SK-N-SH (cell line): ENCODE results near the gene LRRN4CL. TPM values are rescaled to one million over a fixed set of nuclear protein-coding genes. Genes with fewer than 3 reads are reported as not detected.
A peak's percentile ranks its signal among the peaks of the same experiment; 100 is the strongest.

Experiments
- CTCF ChIA-PET: fragments of 300-600, 350-600 bp; formaldehyde crosslinking; extraction: SDS; loops from one replicate; lab custom pipeline; 2021; lab: Yijun Ruan, JAX
- POLR2A ChIA-PET: fragments of 350-600 bp; sonication (Branson Sonifier 250); formaldehyde crosslinking; extraction: SDS; loops from one replicate; lab custom pipeline; 2020; ENCODE audit warnings: antibody characterized with exemption, inconsistent platforms; lab: Yijun Ruan, JAX
- DNase-seq: peaks from one replicate; pipeline ENCODE4 v3.0.0; 2012
- H2AFZ ChIP-seq: fragments of 200-600 bp; sonication (generic); 2 replicates; pipeline ENCODE4 v1.8.1; 2016; ENCODE audit warnings: antibody characterized with exemption, mild to moderate bottlenecking, low read depth
- H3F3A ChIP-seq: fragments of 200-600 bp; sonication (generic); replicated peaks from 2 replicates; pipeline ENCODE3; 2016; ENCODE audit warnings: antibody characterized with exemption, mild to moderate bottlenecking; ENCODE audit not compliant: insufficient read depth
- H3K27ac ChIP-seq, 2 experiments: fragments of 200-500 bp in 1 of 2; fragments of 200-600 bp in 1 of 2; sonication (Bioruptor generic) in 1 of 2; sonication (generic), shearing (Covaris generic) in 1 of 2; 2 replicates each; pipeline versions ENCODE4 v1.5.1 to v1.6.1; 2014 to 2016; ENCODE audit warnings: low read depth in 2 of 2, inconsistent platforms in 1 of 2, low read length in 1 of 2, mild to moderate bottlenecking in 1 of 2, mixed read lengths in 1 of 2
- H3K27me3 ChIP-seq: fragments of 200-600 bp; sonication (generic), shearing (Covaris generic); 2 replicates; pipeline ENCODE4 v1.6.1; 2016; ENCODE audit warnings: mixed run types; ENCODE audit not compliant: insufficient read depth
- H3K36me3 ChIP-seq, 2 experiments: fragments of 200-500 bp in 1 of 2; fragments of 200-600 bp in 1 of 2; sonication (Bioruptor generic) in 1 of 2; sonication (generic) in 1 of 2; replicated peaks in 1 of 2; 2 replicates each; pipeline versions ENCODE3 to v1.5.1; 2014 to 2016; ENCODE audit warnings: low read length in 1 of 2, mild to moderate bottlenecking in 1 of 2; ENCODE audit not compliant: insufficient read depth in 2 of 2, control insufficient read depth in 1 of 2
- H3K4me1 ChIP-seq, 2 experiments: fragments of 200-500 bp in 1 of 2; fragments of 200-600 bp in 1 of 2; sonication (Bioruptor generic) in 1 of 2; sonication (generic), shearing (Covaris generic) in 1 of 2; 2 replicates each; pipeline versions ENCODE4 v1.5.1 to v1.6.1; 2014 to 2016; ENCODE audit warnings: low read depth in 1 of 2, low read length in 1 of 2, mixed run types in 1 of 2; ENCODE audit not compliant: insufficient read depth in 2 of 2, control insufficient read depth in 1 of 2
- H3K4me2 ChIP-seq: fragments of 200-600 bp; sonication (generic), shearing (Covaris generic); 2 replicates; pipeline ENCODE4 v1.6.1; 2017; ENCODE audit warnings: mixed run types
- H3K4me3 ChIP-seq, 2 experiments: fragments of 200-500 bp in 1 of 2; fragments of 200-600 bp in 1 of 2; sonication (Bioruptor generic) in 1 of 2; sonication (generic), shearing (Covaris generic) in 1 of 2; 2 replicates each; pipeline versions ENCODE4 v1.5.1 to v1.8.1; 2014 to 2016; ENCODE audit warnings: low read depth in 2 of 2, inconsistent platforms in 1 of 2, low read length in 1 of 2, mild to moderate bottlenecking in 1 of 2, mixed read lengths in 1 of 2, moderate library complexity in 1 of 2
- H3K79me2 ChIP-seq: fragments of 200-600 bp; sonication (generic); 2 replicates; pipeline ENCODE4 v1.8.1; 2017; ENCODE audit warnings: mild to moderate bottlenecking; ENCODE audit not compliant: insufficient read depth
- H3K9ac ChIP-seq: fragments of 200-600 bp; sonication (generic); 2 replicates; pipeline ENCODE4 v1.6.1; 2017; ENCODE audit warnings: mixed run types
- H3K9me2 ChIP-seq: fragments of 200-600 bp; sonication (generic); 2 replicates; pipeline ENCODE4 v1.6.1; 2017; ENCODE audit warnings: mixed run types
- H3K9me3 ChIP-seq: fragments of 200-600 bp; sonication (generic); 2 replicates; pipeline ENCODE4 v1.6.1; 2017; ENCODE audit warnings: mixed run types, mild to moderate bottlenecking, moderate library complexity
- H4K20me1 ChIP-seq: fragments of 200-600 bp; sonication (generic); 2 replicates; pipeline ENCODE4 v1.6.1; 2017; ENCODE audit warnings: mild to moderate bottlenecking, mixed run types; ENCODE audit not compliant: insufficient read depth
- FOSL2 ChIP-seq: IDR thresholded peaks from 2 replicates; pipeline ENCODE4 v1.4.0; 2012; ENCODE audit warnings: low read depth, mild to moderate bottlenecking, moderate library complexity, borderline replicate concordance
- FOXJ3 ChIP-seq: sonication (generic); formaldehyde crosslinking; IDR thresholded peaks from 2 replicates; pipeline ENCODE4 v1.5.1; 2020; ENCODE audit warnings: mild to moderate bottlenecking, missing genetic modification reagents
- JUND ChIP-seq: IDR thresholded peaks from 2 replicates; pipeline ENCODE4 v1.4.0; 2012
- MAX ChIP-seq: IDR thresholded peaks from 2 replicates; pipeline ENCODE4 v1.4.0; 2012; ENCODE audit warnings: low read depth
- MXI1 ChIP-seq: IDR thresholded peaks from 2 replicates; pipeline ENCODE4 v1.6.1; 2012; ENCODE audit warnings: mild to moderate bottlenecking, low read depth, low read length, improper control_type of control experiment
- NFIC ChIP-seq: IDR thresholded peaks from 2 replicates; pipeline ENCODE4 v1.4.0; 2012; ENCODE audit warnings: borderline replicate concordance
- NRF1 ChIP-seq: IDR thresholded peaks from 2 replicates; pipeline ENCODE4 v1.6.1; 2012; ENCODE audit warnings: low read depth, mild to moderate bottlenecking, low read length
- RCOR1 ChIP-seq: fragments of 150-350 bp; IDR thresholded peaks from 2 replicates; pipeline ENCODE4 v1.6.1; 2017; ENCODE audit warnings: antibody characterized with exemption, low read length
- RXRA ChIP-seq: IDR thresholded peaks from 2 replicates; pipeline ENCODE4 v1.4.0; 2012; ENCODE audit warnings: low read depth, mild to moderate bottlenecking, borderline replicate concordance
- SIN3A ChIP-seq: IDR thresholded peaks from 2 replicates; pipeline ENCODE4 v1.6.1; 2012; ENCODE audit warnings: low read depth, mild to moderate bottlenecking, low read length, moderate library complexity, borderline replicate concordance
- SMC3 ChIP-seq: IDR thresholded peaks from 2 replicates; pipeline ENCODE4 v1.6.1; 2012; ENCODE audit warnings: low read depth, low read length, improper control_type of control experiment
- TAF1 ChIP-seq: IDR thresholded peaks from 2 replicates; pipeline ENCODE4 v1.6.1; 2012; ENCODE audit warnings: low read depth, mild to moderate bottlenecking, low read length, moderate library complexity, borderline replicate concordance
- TEAD4 ChIP-seq: IDR thresholded peaks from 2 replicates; pipeline ENCODE4 v1.4.0; 2012; ENCODE audit warnings: mild to moderate bottlenecking, borderline replicate concordance; ENCODE audit not compliant: insufficient read depth
- USF2 ChIP-seq: fragments of 150-350 bp; IDR thresholded peaks from 2 replicates; pipeline ENCODE4 v1.6.1; 2017; ENCODE audit warnings: antibody characterized with exemption, low read length, low read depth, borderline replicate concordance
- YY1 ChIP-seq: IDR thresholded peaks from 2 replicates; pipeline ENCODE4 v1.4.0; 2012; ENCODE audit warnings: low read depth, mild to moderate bottlenecking
- WGBS: methylation state at CpG from one replicate; pipeline ENCODE4 v1.1.6; 2017; ENCODE audit warnings: low lambda C conversion rate; 5-methylcytosine and 5-hydroxymethylcytosine counted together
- polyA plus RNA-seq, 3 experiments: library from polyadenylated mRNA; depleted of rRNA; stranded (reverse); fragments of >200 nt; gene quantifications; 2 replicates each; pipeline ENCODE4 v1.2.3, GENCODE V29; 2012
- TF ChIP-seq, protein P1 (sequence below): fragments of 150-350 bp; IDR thresholded peaks from 2 replicates; pipeline ENCODE4 v1.6.1; 2016; ENCODE audit warnings: mild to moderate bottlenecking, low read depth, low read length

Gene LRRN4CL
- polyA plus RNA-seq, 1 of the 3 experiments (the other 2 are of a cell fraction), result 0.08 TPM

- Histone ChIP-seq H3K79me2 (peaks cover 55% of the 10 kb centered on the region), H3F3A (peaks cover 38% of the 10 kb centered on the region), H3K4me1 (peaks cover 11 to 15% of the 10 kb centered on the region in 2 experiments; a peak in 3 of 4 replicates), H3K27ac (peak overlapping the region in 1 of 2 experiments; percentile 70; a peak in 2 of 4 replicates), H3K4me3 (peak overlapping the region; percentile 79 to 98), H3K4me2 (peak overlapping the region; percentile 96), H4K20me1 (no peaks in the 10 kb centered on the region)
- DNase-seq, result no peak
- TF ChIP-seq FOXJ3 (CRISPR knock-in tag) (no peak), TEAD4 (no peak), YY1 (no peak), USF2 (no peak), MXI1 (no peak), TAF1 (no peak), FOSL2 (no peak), JUND (no peak), RCOR1 (no peak), NRF1 (no peak)
- TF ChIP-seq, all 33 proteins: peak for 0
- 2% methylated on average over 8 of the region's 16 CpGs for WGBS
- Histone ChIP-seq H3K36me3 (peaks cover 19 to 26% of the 10 kb centered on the region in 2 experiments), H3K9me2 (no peaks in the 10 kb centered on the region), H2AFZ (peak overlapping the region; percentile 82; the same call in 1 of the 2 replicates), H3K9ac (peak overlapping the region; percentile 96), H3K27me3 (no peaks in the 10 kb centered on the region), H3K9me3 (no peaks in the 10 kb centered on the region)
- POLR2A ChIA-PET, result interaction anchor here (1.3 kb wide), 1 partner anchor 13 kb away, joined by 9 read pairs; the partner anchor contains the start of genes C11orf98 and CSKMT
- CTCF ChIA-PET, result interaction anchor here (3.3 to 3.7 kb wide), 2 partner anchors 14 to 16 kb away, joined by 14 to 31 read pairs; no protein-coding TSS in a partner anchor
Observed at GRCh38 chr11:62678433-62678769, 10.9 kb downstream of the LRRN4CL start.

GRCh38 chr11:62677714-62678113, 11.6 kb downstream of the LRRN4CL start:
- Histone ChIP-seq H3K4me2 (peak overlapping the region; percentile 96), H3K27me3 (no peaks in the 10 kb centered on the region), H3K27ac (peak overlapping the region in 1 of 2 experiments; percentile 70; a peak in 1 of 4 replicates), H3K4me1 (peaks cover 15 to 21% of the 10 kb centered on the region in 2 experiments; a peak in 3 of 4 replicates), H3K9me3 (no peaks in the 10 kb centered on the region), H3K4me3 (peak overlapping the region; percentile 79 to 98), H3F3A (peaks cover 43% of the 10 kb centered on the region), H3K79me2 (peaks cover 62% of the 10 kb centered on the region), H3K9me2 (no peaks in the 10 kb centered on the region), H3K9ac (peak overlapping the region; percentile 96), H3K36me3 (peaks cover 19 to 26% of the 10 kb centered on the region in 2 experiments), H4K20me1 (no peaks in the 10 kb centered on the region), H2AFZ (no peak overlapping the region)
- WGBS, result 74% methylated on average over 15 of the region's 15 CpGs
- ChIA-PET POLR2A (interaction anchor here (2.6 kb wide), 1 partner anchor 13 kb away, joined by 13 read pairs; the partner anchor contains the start of genes C11orf98 and CSKMT), CTCF (interaction anchor here (0.7 to 1.7 kb wide), 3 partner anchors 17 to 283 kb away, joined by 3 to 7 read pairs (median 6); no protein-coding TSS in a partner anchor)
- no peak for DNase-seq
- TF ChIP-seq RXRA, result no peak
- TF ChIP-seq SMC3, result no peak
- TF ChIP-seq, protein P1, sequence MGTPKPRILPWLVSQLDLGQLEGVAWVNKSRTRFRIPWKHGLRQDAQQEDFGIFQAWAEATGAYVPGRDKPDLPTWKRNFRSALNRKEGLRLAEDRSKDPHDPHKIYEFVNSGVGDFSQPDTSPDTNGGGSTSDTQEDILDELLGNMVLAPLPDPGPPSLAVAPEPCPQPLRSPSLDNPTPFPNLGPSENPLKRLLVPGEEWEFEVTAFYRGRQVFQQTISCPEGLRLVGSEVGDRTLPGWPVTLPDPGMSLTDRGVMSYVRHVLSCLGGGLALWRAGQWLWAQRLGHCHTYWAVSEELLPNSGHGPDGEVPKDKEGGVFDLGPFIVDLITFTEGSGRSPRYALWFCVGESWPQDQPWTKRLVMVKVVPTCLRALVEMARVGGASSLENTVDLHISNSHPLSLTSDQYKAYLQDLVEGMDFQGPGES, result no peak
- no peak for TF ChIP-seq RCOR1
- TF ChIP-seq MAX, result no peak
- no peak for TF ChIP-seq USF2
- no peak for TF ChIP-seq FOSL2
- no peak for TF ChIP-seq JUND
- no peak for TF ChIP-seq NFIC
- no peak for TF ChIP-seq SIN3A
- TF ChIP-seq MXI1, result no peak
